HCT116 (cell line): Measurements from ENCODE around the gene ASIP. TPM values are rescaled to one million over a fixed set of nuclear protein-coding genes. Genes with fewer than 3 reads are reported as not detected.

Experiments
- ATAC-seq: fragments of 200-7000 bp; cut with Tn5 transposase; 2 replicates; pipeline ENCODE4 v1.9.1; 2020; ENCODE audit warnings: mild to moderate bottlenecking, moderate library complexity
- BruUV-seq: library from RNA; stranded (reverse); fragments of 400-500 nt; replicated peaks from 2 replicates; lab custom pipeline; 2021; lab: Mats Ljungman, UMichigan
- CTCF ChIA-PET: fragments of 300-600 bp; sonication (Branson Sonifier 250); formaldehyde crosslinking; loops from one replicate; lab custom pipeline; 2021; ENCODE audit warnings: antibody characterized with exemption; lab: Charles Lee
- POLR2A ChIA-PET: fragments of 300-600, 350-600 bp; sonication (Branson Sonifier 250); formaldehyde crosslinking; loops from one replicate; lab custom pipeline; 2021; ENCODE audit warnings: antibody characterized with exemption; lab: Charles Lee
- RAD21 ChIA-PET, 2 experiments: fragments of 300-600 bp; sonication (Branson Sonifier 250); formaldehyde crosslinking; loops; one replicate each; lab custom pipeline; 2023; ENCODE audit warnings: low total read pairs in 2 of 2; ENCODE audit not compliant: uncharacterized antibody in 2 of 2, unreplicated experiment in 2 of 2, low non-redundant PET in 1 of 2; lab: Charles Lee
- DNase-seq: peaks from one replicate; pipeline ENCODE4 v3.0.0-alpha.2; 2010; ENCODE audit warnings: low read depth, low spot score
- H2AFZ ChIP-seq: fragments of 200-600 bp; shearing (Covaris generic), sonication (generic); 2 replicates; pipeline ENCODE4 v1.6.1; 2017; ENCODE audit warnings: low read depth, mixed run types, mixed read lengths, antibody characterized with exemption, low read length; ENCODE audit not compliant: poor library complexity, severe bottlenecking
- H3K27ac ChIP-seq: 2 replicates; pipeline ENCODE4 v1.5.1; 2012; ENCODE audit warnings: low read depth, low read length
- H3K27me3 ChIP-seq: fragments of 200-600 bp; sonication (generic); 2 replicates; pipeline ENCODE4 v1.6.1; 2016; ENCODE audit warnings: mixed run types, low read length, mixed read lengths; ENCODE audit not compliant: insufficient read depth
- H3K36me3 ChIP-seq, 2 experiments: fragments of 200-500 bp in 1 of 2; fragments of 200-600 bp in 1 of 2; sonication (Bioruptor generic) in 1 of 2; sonication (generic) in 1 of 2; 2 replicates each; pipeline versions ENCODE4 v1.5.1 to v1.6.1; 2014 to 2016; ENCODE audit warnings: low read length in 2 of 2, inconsistent platforms in 1 of 2, mixed read lengths in 1 of 2, mixed run types in 1 of 2; ENCODE audit not compliant: insufficient read depth in 2 of 2, control insufficient read depth in 1 of 2
- H3K4me1 ChIP-seq, 2 experiments: fragments of 200-600 bp in 1 of 2; sonication (generic) in 1 of 2; 2 replicates each; pipeline versions ENCODE4 v1.5.1 to v1.6.1; 2012 to 2017; ENCODE audit warnings: low read length in 2 of 2, inconsistent platforms in 1 of 2, mild to moderate bottlenecking in 1 of 2, mixed read lengths in 1 of 2, mixed run types in 1 of 2, moderate library complexity in 1 of 2; ENCODE audit not compliant: insufficient read depth in 2 of 2, control insufficient read depth in 1 of 2
- H3K4me2 ChIP-seq: fragments of 200-600 bp; sonication (generic); 2 replicates; pipeline ENCODE4 v1.6.1; 2017; ENCODE audit warnings: mixed run types, low read length, mixed read lengths
- H3K4me3 ChIP-seq, 2 experiments: fragments of 200-600 bp in 1 of 2; sonication (generic) in 1 of 2; replicated peaks in 1 of 2; 2 replicates each; pipeline ENCODE4 v1.5.1; 2011 to 2016; ENCODE audit warnings: low read length in 2 of 2, control low read depth in 1 of 2, low read depth in 1 of 2, mild to moderate bottlenecking in 1 of 2, mixed read lengths in 1 of 2, mixed run types in 1 of 2
- H3K79me2 ChIP-seq: fragments of 200-600 bp; sonication (generic); 2 replicates; pipeline ENCODE4 v1.6.1; 2017; ENCODE audit warnings: mild to moderate bottlenecking, mixed run types, low read length, moderate library complexity, mixed read lengths; ENCODE audit not compliant: insufficient read depth
- H3K9ac ChIP-seq: fragments of 200-600 bp; sonication (generic); 2 replicates; pipeline ENCODE4 v1.6.1; 2016; ENCODE audit warnings: low read length, mixed read lengths
- H3K9me2 ChIP-seq: fragments of 200-600 bp; sonication (generic), shearing (Covaris generic); 2 replicates; pipeline ENCODE4 v1.6.1; 2017; ENCODE audit warnings: mixed run types, mild to moderate bottlenecking, moderate library complexity; ENCODE audit not compliant: insufficient read depth
- H3K9me3 ChIP-seq, 2 experiments: fragments of 200-500 bp in 1 of 2; fragments of 200-600 bp in 1 of 2; sonication (Bioruptor generic) in 1 of 2; sonication (generic) in 1 of 2; 2 replicates each; pipeline ENCODE4 v1.6.1; 2014 to 2017; ENCODE audit warnings: low read length in 2 of 2, mixed read lengths in 2 of 2, inconsistent platforms in 1 of 2, low read depth in 1 of 2, mild to moderate bottlenecking in 1 of 2, mixed run types in 1 of 2, moderate library complexity in 1 of 2; ENCODE audit not compliant: control insufficient read depth in 1 of 2, insufficient read depth in 1 of 2
- H4K20me1 ChIP-seq: fragments of 200-600 bp; sonication (generic), shearing (Covaris generic); 2 replicates; pipeline ENCODE4 v1.6.1; 2017; ENCODE audit warnings: mixed run types, mild to moderate bottlenecking, moderate library complexity; ENCODE audit not compliant: insufficient read depth
- CBX3 ChIP-seq: IDR thresholded peaks from 2 replicates; pipeline ENCODE4 v1.6.1; 2012; ENCODE audit warnings: low read depth
- FOSL1 ChIP-seq: IDR thresholded peaks from 2 replicates; pipeline ENCODE4 v1.6.1; 2012; ENCODE audit warnings: low read depth
- JUND ChIP-seq: IDR thresholded peaks from 2 replicates; pipeline ENCODE4 v1.6.1; 2012
- POLR2A ChIP-seq: IDR thresholded peaks from 2 replicates; pipeline ENCODE4 v1.7.0; 2011; ENCODE audit warnings: borderline replicate concordance; ENCODE audit not compliant: insufficient read depth, insufficient read length; ENCODE audit errors: extremely low read depth
- POLR2AphosphoS5 ChIP-seq: IDR thresholded peaks from 2 replicates; pipeline ENCODE4 v1.6.1; 2011; ENCODE audit warnings: mild to moderate bottlenecking, low read depth, low read length, moderate library complexity
- RAD21 ChIP-seq: IDR thresholded peaks from 2 replicates; pipeline ENCODE4 v1.6.1; 2012; ENCODE audit warnings: low read depth, mild to moderate bottlenecking
- SIN3A ChIP-seq: IDR thresholded peaks from 2 replicates; pipeline ENCODE4 v1.6.1; 2012; ENCODE audit warnings: low read depth
- SRF ChIP-seq: IDR thresholded peaks from 2 replicates; pipeline ENCODE4 v1.6.1; 2012; ENCODE audit warnings: low read depth
- YY1 ChIP-seq: IDR thresholded peaks from 2 replicates; pipeline ENCODE4 v1.6.1; 2011; ENCODE audit warnings: low read length, low read depth, moderate library complexity, mild to moderate bottlenecking; ENCODE audit not compliant: insufficient replicate concordance; ENCODE audit errors: extremely low read depth
- ZNF274 ChIP-seq: fragments of 200-500 bp; sonication (Bioruptor generic); IDR thresholded peaks from 2 replicates; pipeline ENCODE4 v1.6.1; 2014; ENCODE audit warnings: mild to moderate bottlenecking, low read depth, low read length, inconsistent platforms
- intact Hi-C: fragments of 100-400 bp; cut with micrococcal nuclease; formaldehyde crosslinking; loops from 2 replicates; pipeline ENCODE4 v1.10.0; 2022
- total RNA-seq: library from RNA; stranded (reverse); gene quantifications from one replicate; pipeline ENCODE4 v1.2.1, GENCODE V29; 2021; ENCODE audit not compliant: unreplicated experiment
- TF ChIP-seq, protein P1 (sequence below): IDR thresholded peaks from 2 replicates; pipeline ENCODE4 v1.6.1; 2012; ENCODE audit warnings: low read depth
- TF ChIP-seq, protein P2 (sequence below): IDR thresholded peaks from 2 replicates; pipeline ENCODE4 v1.6.1; 2011; ENCODE audit warnings: mild to moderate bottlenecking, low read length, moderate library complexity; ENCODE audit not compliant: insufficient replicate concordance; ENCODE audit errors: extremely low read depth
- TF ChIP-seq, protein P3 (sequence below): IDR thresholded peaks from 2 replicates; pipeline ENCODE4 v1.6.1; 2012
- TF ChIP-seq, protein P4 (sequence below), 3 experiments: fragments of 200-600 bp in 1 of 3; sonication (generic) in 1 of 3; IDR thresholded peaks in 2 of 3; conservative IDR thresholded peaks in 1 of 3; 2 replicates each; pipeline ENCODE4 v1.5.1; 2012 to 2017; ENCODE audit warnings: low read depth in 2 of 3, low read length in 2 of 3, antibody characterized with exemption in 1 of 3, borderline replicate concordance in 1 of 3, control low read depth in 1 of 3, mild to moderate bottlenecking in 1 of 3, mixed read lengths in 1 of 3, mixed run types in 1 of 3, moderate library complexity in 1 of 3; ENCODE audit not compliant: insufficient read depth in 1 of 3

ASIP gene
- total RNA-seq, 1 experiment from 2014 or later = not detected

DNA sequence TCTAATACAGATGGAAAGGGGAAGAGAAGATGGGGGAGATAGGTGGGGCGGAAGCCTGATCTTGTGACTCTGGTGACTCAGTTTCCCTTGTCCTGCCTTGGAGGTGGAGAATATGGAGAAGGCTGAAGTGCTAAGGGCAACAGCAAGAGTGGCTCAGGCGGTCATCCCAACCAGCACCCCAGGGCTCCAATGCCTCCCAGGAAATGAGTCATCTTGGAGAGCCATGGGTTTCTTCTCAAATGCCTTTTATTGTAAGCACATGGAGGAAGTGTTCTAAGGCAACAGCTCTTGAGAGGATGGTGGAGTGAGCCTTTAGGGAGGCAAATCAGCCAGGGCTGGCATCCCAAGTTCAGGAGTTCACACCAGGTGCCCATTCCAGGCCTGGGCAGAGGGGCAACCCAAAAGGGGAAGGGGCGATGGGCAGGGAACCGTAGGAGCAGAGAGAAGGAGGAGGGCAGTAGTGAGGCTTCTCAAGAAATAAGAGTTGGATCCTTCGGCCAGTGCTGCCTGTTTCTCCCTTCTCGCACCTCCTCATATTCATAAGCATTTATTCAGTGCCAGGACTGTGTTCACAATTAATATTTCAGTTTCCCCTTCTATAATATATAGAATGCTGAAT is 75.1 kb downstream of the ASIP start:
- POLR2A ChIA-PET = no interaction called here
- peak overlapping the region; percentile 51 for H3K4me2 ChIP-seq
- RAD21 ChIA-PET = no interaction called here
- no peaks in the 10 kb centered on the region for H3K36me3 ChIP-seq
- CTCF ChIA-PET = no interaction called here
- DNase-seq (peak; percentile 33), ATAC-seq (no peak)
- no peaks in the 10 kb centered on the region for H3K27me3 ChIP-seq
- H3K4me1 ChIP-seq = peaks cover 37 to 77% of the 10 kb centered on the region in 2 experiments
- no peak overlapping the region for H3K9ac ChIP-seq
- H3K27ac ChIP-seq = peak overlapping the region; percentile 83
- no TSS peak for BruUV-seq
- intact Hi-C loops = no loop called here
- H4K20me1 ChIP-seq = no peaks in the 10 kb centered on the region
- H3K4me3 ChIP-seq = peak overlapping the region in 1 of 2 experiments; percentile 13; a peak in 1 of 4 replicates
- H3K9me3 ChIP-seq = no peaks in the 10 kb centered on the region
- no peaks in the 10 kb centered on the region for H3K79me2 ChIP-seq
- peak overlapping the region; percentile 44 for H2AFZ ChIP-seq
- H3K9me2 ChIP-seq = no peaks in the 10 kb centered on the region
- TF ChIP-seq, protein P1, sequence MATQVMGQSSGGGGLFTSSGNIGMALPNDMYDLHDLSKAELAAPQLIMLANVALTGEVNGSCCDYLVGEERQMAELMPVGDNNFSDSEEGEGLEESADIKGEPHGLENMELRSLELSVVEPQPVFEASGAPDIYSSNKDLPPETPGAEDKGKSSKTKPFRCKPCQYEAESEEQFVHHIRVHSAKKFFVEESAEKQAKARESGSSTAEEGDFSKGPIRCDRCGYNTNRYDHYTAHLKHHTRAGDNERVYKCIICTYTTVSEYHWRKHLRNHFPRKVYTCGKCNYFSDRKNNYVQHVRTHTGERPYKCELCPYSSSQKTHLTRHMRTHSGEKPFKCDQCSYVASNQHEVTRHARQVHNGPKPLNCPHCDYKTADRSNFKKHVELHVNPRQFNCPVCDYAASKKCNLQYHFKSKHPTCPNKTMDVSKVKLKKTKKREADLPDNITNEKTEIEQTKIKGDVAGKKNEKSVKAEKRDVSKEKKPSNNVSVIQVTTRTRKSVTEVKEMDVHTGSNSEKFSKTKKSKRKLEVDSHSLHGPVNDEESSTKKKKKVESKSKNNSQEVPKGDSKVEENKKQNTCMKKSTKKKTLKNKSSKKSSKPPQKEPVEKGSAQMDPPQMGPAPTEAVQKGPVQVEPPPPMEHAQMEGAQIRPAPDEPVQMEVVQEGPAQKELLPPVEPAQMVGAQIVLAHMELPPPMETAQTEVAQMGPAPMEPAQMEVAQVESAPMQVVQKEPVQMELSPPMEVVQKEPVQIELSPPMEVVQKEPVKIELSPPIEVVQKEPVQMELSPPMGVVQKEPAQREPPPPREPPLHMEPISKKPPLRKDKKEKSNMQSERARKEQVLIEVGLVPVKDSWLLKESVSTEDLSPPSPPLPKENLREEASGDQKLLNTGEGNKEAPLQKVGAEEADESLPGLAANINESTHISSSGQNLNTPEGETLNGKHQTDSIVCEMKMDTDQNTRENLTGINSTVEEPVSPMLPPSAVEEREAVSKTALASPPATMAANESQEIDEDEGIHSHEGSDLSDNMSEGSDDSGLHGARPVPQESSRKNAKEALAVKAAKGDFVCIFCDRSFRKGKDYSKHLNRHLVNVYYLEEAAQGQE = no peak
- TF ChIP-seq FOSL1 (peak; percentile 72), CBX3 (0 out of 2 replicates have a peak, but pooled peaks have one; percentile 45), SRF (no peak), SIN3A (no peak), JUND (peak; percentile 57; the same call in 1 of the 2 replicates), POLR2AphosphoS5 (0 out of 2 replicates have a peak, but pooled peaks have one; percentile 12), RAD21 (no peak), ZNF274 (no peak), POLR2A (no peak), YY1 (no peak)
- TF ChIP-seq, protein P2, sequence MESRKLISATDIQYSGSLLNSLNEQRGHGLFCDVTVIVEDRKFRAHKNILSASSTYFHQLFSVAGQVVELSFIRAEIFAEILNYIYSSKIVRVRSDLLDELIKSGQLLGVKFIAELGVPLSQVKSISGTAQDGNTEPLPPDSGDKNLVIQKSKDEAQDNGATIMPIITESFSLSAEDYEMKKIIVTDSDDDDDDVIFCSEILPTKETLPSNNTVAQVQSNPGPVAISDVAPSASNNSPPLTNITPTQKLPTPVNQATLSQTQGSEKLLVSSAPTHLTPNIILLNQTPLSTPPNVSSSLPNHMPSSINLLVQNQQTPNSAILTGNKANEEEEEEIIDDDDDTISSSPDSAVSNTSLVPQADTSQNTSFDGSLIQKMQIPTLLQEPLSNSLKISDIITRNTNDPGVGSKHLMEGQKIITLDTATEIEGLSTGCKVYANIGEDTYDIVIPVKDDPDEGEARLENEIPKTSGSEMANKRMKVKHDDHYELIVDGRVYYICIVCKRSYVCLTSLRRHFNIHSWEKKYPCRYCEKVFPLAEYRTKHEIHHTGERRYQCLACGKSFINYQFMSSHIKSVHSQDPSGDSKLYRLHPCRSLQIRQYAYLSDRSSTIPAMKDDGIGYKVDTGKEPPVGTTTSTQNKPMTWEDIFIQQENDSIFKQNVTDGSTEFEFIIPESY = no peak
- TF ChIP-seq, protein P3, sequence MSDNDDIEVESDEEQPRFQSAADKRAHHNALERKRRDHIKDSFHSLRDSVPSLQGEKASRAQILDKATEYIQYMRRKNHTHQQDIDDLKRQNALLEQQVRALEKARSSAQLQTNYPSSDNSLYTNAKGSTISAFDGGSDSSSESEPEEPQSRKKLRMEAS = peak; percentile 77
- TF ChIP-seq, protein P4, sequence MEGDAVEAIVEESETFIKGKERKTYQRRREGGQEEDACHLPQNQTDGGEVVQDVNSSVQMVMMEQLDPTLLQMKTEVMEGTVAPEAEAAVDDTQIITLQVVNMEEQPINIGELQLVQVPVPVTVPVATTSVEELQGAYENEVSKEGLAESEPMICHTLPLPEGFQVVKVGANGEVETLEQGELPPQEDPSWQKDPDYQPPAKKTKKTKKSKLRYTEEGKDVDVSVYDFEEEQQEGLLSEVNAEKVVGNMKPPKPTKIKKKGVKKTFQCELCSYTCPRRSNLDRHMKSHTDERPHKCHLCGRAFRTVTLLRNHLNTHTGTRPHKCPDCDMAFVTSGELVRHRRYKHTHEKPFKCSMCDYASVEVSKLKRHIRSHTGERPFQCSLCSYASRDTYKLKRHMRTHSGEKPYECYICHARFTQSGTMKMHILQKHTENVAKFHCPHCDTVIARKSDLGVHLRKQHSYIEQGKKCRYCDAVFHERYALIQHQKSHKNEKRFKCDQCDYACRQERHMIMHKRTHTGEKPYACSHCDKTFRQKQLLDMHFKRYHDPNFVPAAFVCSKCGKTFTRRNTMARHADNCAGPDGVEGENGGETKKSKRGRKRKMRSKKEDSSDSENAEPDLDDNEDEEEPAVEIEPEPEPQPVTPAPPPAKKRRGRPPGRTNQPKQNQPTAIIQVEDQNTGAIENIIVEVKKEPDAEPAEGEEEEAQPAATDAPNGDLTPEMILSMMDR (IDR thresholded peaks at IDR 0.05 in 2 of 3, conservative IDR thresholded peaks at IDR 0.05 in 1 of 3; ENCODE audit: borderline replicate concordance in 1 of 3, insufficient read depth in 1 of 3, low read depth in 2 of 3, low read length in 2 of 3) = no peak
